B cell (primary cell): ENCODE measurements around the gene RASA3. TPM values are rescaled to one million over a fixed set of nuclear protein-coding genes. Genes with fewer than 3 reads are reported as not detected.

ENCODE experiments used
- ATAC-seq: fragments of 200-7000 bp; cut with Tn5 transposase; one replicate; pipeline ENCODE4 v1.10.0; 2021; ENCODE audit warnings: low read depth, mild to moderate bottlenecking, moderate number of reproducible peaks, moderate library complexity
- CTCF ChIA-PET: fragments of 350-600 bp; sonication (Branson Sonifier 250); formaldehyde crosslinking; loops from one replicate; lab custom pipeline; 2021; ENCODE audit warnings: antibody characterized with exemption, inconsistent platforms; lab: Charles Lee
- POLR2A ChIA-PET: fragments of 350-600 bp; sonication (Branson Sonifier 250); formaldehyde crosslinking; loops from one replicate; lab custom pipeline; 2021; ENCODE audit warnings: antibody characterized with exemption; lab: Charles Lee
- DNase-seq: peaks from one replicate; pipeline ENCODE4 v3.0.0; 2013
- H2AFZ ChIP-seq: 2 replicates; pipeline ENCODE4 v1.6.1; 2012; ENCODE audit warnings: mild to moderate bottlenecking, low read depth, low read length; ENCODE audit not compliant: insufficient read depth, poor library complexity, severe bottlenecking
- H3K27ac ChIP-seq, 2 donors: 1 replicate in 1 of 2; 2 replicates in 1 of 2; pipeline ENCODE4 v1.5.1; 2012 to 2013; ENCODE audit warnings: low read length in 2 of 2, mild to moderate bottlenecking in 2 of 2, moderate library complexity in 1 of 2
- H3K27me3 ChIP-seq, 4 experiments: fragments of 200-600 bp in 1 of 4; sonication (generic) in 1 of 4; replicated peaks in 1 of 4; 1 replicate in 2 of 4; 2 replicates in 2 of 4; pipeline versions ENCODE4 v1.6.1 to v1.7.0; 2013 to 2016; ENCODE audit warnings: low read length in 3 of 4, mild to moderate bottlenecking in 2 of 4, mixed read lengths in 1 of 4, moderate library complexity in 1 of 4; ENCODE audit not compliant: insufficient read depth in 4 of 4, control insufficient read depth in 3 of 4; ENCODE audit errors: control extremely low read depth in 1 of 4
- H3K36me3 ChIP-seq, 2 experiments: replicated peaks in 1 of 2; 1 replicate in 1 of 2; 2 replicates in 1 of 2; pipeline versions ENCODE4 v1.6.1 to v1.7.1; 2013; ENCODE audit warnings: low read length in 1 of 2; ENCODE audit not compliant: insufficient read depth in 2 of 2, control insufficient read depth in 1 of 2; ENCODE audit errors: control extremely low read depth in 1 of 2, extremely low read depth in 1 of 2
- H3K4me1 ChIP-seq, 2 donors: fragments of 200-600 bp in 1 of 2; sonication (generic) in 1 of 2; 1 replicate in 1 of 2; 2 replicates in 1 of 2; pipeline versions ENCODE4 v1.5.1 to v1.6.1; 2013 to 2017; ENCODE audit warnings: low read length in 2 of 2; ENCODE audit not compliant: control insufficient read depth in 2 of 2, insufficient read depth in 2 of 2
- H3K4me2 ChIP-seq: replicated peaks from 2 replicates; pipeline ENCODE3; 2012; ENCODE audit warnings: mild to moderate bottlenecking, low read depth, low read length; ENCODE audit not compliant: poor library complexity, severe bottlenecking
- H3K4me3 ChIP-seq, 5 experiments: fragments of 200-600 bp in 1 of 5; sonication (generic) in 1 of 5; 1 replicate in 3 of 5; 2 replicates in 2 of 5; pipeline versions ENCODE4 v1.5.1 to v1.7.0; 2011 to 2016; ENCODE audit warnings: low read length in 4 of 5, mild to moderate bottlenecking in 4 of 5, low read depth in 2 of 5, control low read depth in 1 of 5, moderate library complexity in 1 of 5; ENCODE audit not compliant: insufficient read depth in 1 of 5; ENCODE audit errors: control extremely low read depth in 1 of 5, extremely low read depth in 1 of 5
- H3K79me2 ChIP-seq: fragments of 200-600 bp; sonication (generic); one replicate; pipeline ENCODE4 v1.6.0; 2016; ENCODE audit warnings: low read length; ENCODE audit not compliant: control insufficient read depth, insufficient read depth
- H3K9ac ChIP-seq: fragments of 200-600 bp; sonication (generic); 2 replicates; pipeline ENCODE4 v1.6.1; 2017; ENCODE audit warnings: mild to moderate bottlenecking, low read length, moderate library complexity
- H3K9me3 ChIP-seq, 3 donors: one replicate each; pipeline versions ENCODE4 v1.6.1 to v1.7.1; 2013; ENCODE audit warnings: low read length in 2 of 3; ENCODE audit not compliant: control insufficient read depth in 2 of 3, insufficient read depth in 1 of 3; ENCODE audit errors: control extremely low read depth in 1 of 3
- H4K20me1 ChIP-seq: 2 replicates; pipeline ENCODE4 v1.6.0; 2012; ENCODE audit warnings: mild to moderate bottlenecking, low read length; ENCODE audit not compliant: insufficient read depth, control insufficient read depth, poor library complexity, severe bottlenecking
- H3K27ac Mint-ChIP-seq: one replicate; pipeline ENCODE4 v1.8.0; 2021; ENCODE audit warnings: mixed read lengths
- H3K27me3 Mint-ChIP-seq: one replicate; pipeline ENCODE4 v1.8.0; 2021; ENCODE audit warnings: mixed read lengths
- H3K4me1 Mint-ChIP-seq: one replicate; pipeline ENCODE4 v1.8.0; 2021; ENCODE audit warnings: mixed read lengths
- H3K4me3 Mint-ChIP-seq: one replicate; pipeline ENCODE4 v1.8.0; 2021; ENCODE audit warnings: mixed read lengths
- H3K9me3 Mint-ChIP-seq: one replicate; pipeline ENCODE4 v1.8.0; 2022; ENCODE audit warnings: mixed read lengths; ENCODE audit not compliant: insufficient read depth
- CTCF ChIP-seq: fragments of 200-600 bp; IDR thresholded peaks from one replicate; pipeline ENCODE4 v1.8.0; 2022; ENCODE audit warnings: antibody characterized with exemption, mild to moderate bottlenecking
- EZH2 ChIP-seq: IDR thresholded peaks from 2 replicates; pipeline ENCODE4 v1.6.1; 2012; ENCODE audit warnings: borderline replicate concordance, low read depth, mild to moderate bottlenecking, moderate library complexity, low read length; ENCODE audit not compliant: insufficient read depth, poor library complexity, severe bottlenecking
- WGBS: methylation state at CpG from one replicate; pipeline ENCODE4 v1.1.5; 2013; ENCODE audit warnings: missing lambda C conversion rate; ENCODE audit not compliant: insufficient coverage; 5-methylcytosine and 5-hydroxymethylcytosine counted together
- intact Hi-C: fragments of 100-400 bp; cut with micrococcal nuclease; formaldehyde crosslinking; loops from one replicate; pipeline ENCODE4 v1.10.0; 2022
- polyA plus RNA-seq: library from polyadenylated mRNA; depleted of rRNA; stranded (reverse); fragments of >200 nt; gene quantifications from 2 replicates; pipeline ENCODE4 v1.2.3, GENCODE V29; 2012
- total RNA-seq, 2 donors: library from RNA; stranded (reverse); fragments of 120-200 nt in 1 of 2; gene quantifications; 1 replicate in 1 of 2; 2 replicates in 1 of 2; pipeline versions ENCODE4 v1.2.3 to v1.2.4, GENCODE V29; 2013 to 2022

The RASA3 gene
- total and polyA plus RNA-seq, 2 donors (not counting 1 experiment from before 2014, with no cell fraction given): 54.2 to 87.4 TPM

- Histone ChIP-seq H3K27ac (peak overlapping the region; percentile 72 to 87), H4K20me1 (peaks cover 72% of the 10 kb centered on the region), H3K79me2 (peaks cover 62% of the 10 kb centered on the region), H3K9me3 (peaks cover 0 to 10% (median 0%) of the 10 kb centered on the region in 3 donors), H3K9ac (peak overlapping the region; percentile 67), H3K27me3 (no peaks in the 10 kb centered on the region), H3K4me3 (peak overlapping the region; percentile 5 to 68 (median 39)), H3K4me1 (peaks cover 56 to 64% of the 10 kb centered on the region in 2 donors), H2AFZ (peak overlapping the region; percentile 1), H3K4me2 (peak overlapping the region; percentile 88), H3K36me3 (peaks cover 0 to 15% of the 10 kb centered on the region in 2 experiments)
- ChIA-PET POLR2A (interaction anchor here (0.8 to 1.2 kb wide), 2 partner anchors 16 to 42 kb away, joined by 3 to 6 read pairs; no protein-coding TSS in a partner anchor), CTCF (interaction anchor here (0.6 to 1.3 kb wide), 7 partner anchors 10 to 182 kb away, joined by 3 to 5 read pairs (median 4); no protein-coding TSS in a partner anchor)
- intact Hi-C loops: no loop called here
- no peaks in the 10 kb centered on the region for H3K27me3 Mint-ChIP-seq
- H3K4me1 Mint-ChIP-seq: peaks cover 66% of the 10 kb centered on the region
- H3K9me3 Mint-ChIP-seq: no peaks in the 10 kb centered on the region
- H3K4me3 Mint-ChIP-seq: peak overlapping the region; percentile 88
- no peak for TF ChIP-seq CTCF
- TF ChIP-seq EZH2: no peak
- ATAC-seq (peak; percentile 22), DNase-seq (peak; percentile 55)
- WGBS: 2% methylated on average over 7 of the region's 9 CpGs
- peak overlapping the region; percentile 93 for H3K27ac Mint-ChIP-seq
These were observed 65.0 kb downstream of the RASA3 start for GRCh38 chr13:114067381-114067885.

DNA sequence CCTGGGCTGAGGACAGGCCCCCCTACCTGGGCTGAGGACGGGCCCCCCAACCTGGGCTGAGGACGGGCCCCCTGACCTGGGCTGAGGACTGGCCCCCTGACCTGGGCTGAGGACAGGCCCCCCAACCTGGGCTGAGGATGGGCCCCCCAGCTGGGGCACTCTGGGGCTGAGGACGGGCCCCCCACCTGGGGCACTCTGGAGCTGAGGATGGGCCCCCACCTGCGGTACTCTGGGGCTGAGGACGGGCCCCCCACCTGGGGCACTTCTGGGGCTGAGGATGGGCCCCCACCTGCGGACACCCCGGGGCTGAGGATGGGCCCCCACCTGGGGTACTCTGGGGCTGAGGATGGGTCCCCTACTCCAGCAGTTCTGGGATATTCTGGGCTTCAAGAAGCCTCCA, 65.5 kb downstream of the RASA3 start:
- Histone ChIP-seq H3K4me2 (peak overlapping the region; percentile 88), H3K27me3 (no peaks in the 10 kb centered on the region), H3K36me3 (peaks cover 0 to 11% of the 10 kb centered on the region in 2 experiments), H4K20me1 (peaks cover 72% of the 10 kb centered on the region), H3K9me3 (peaks cover 0 to 10% (median 0%) of the 10 kb centered on the region in 3 donors), H3K27ac (peak overlapping the region; percentile 72 to 87), H2AFZ (no peak overlapping the region), H3K9ac (peak overlapping the region; percentile 67), H3K4me1 (peaks cover 56 to 64% of the 10 kb centered on the region in 2 donors), H3K79me2 (peaks cover 67% of the 10 kb centered on the region), H3K4me3 (peak overlapping the region in 4 of 5 experiments; percentile 14 to 68 (median 43))
- no peaks in the 10 kb centered on the region for H3K9me3 Mint-ChIP-seq
- H3K27me3 Mint-ChIP-seq: no peaks in the 10 kb centered on the region
- ChIA-PET POLR2A (interaction anchor here (0.8 to 1.2 kb wide), 2 partner anchors 16 to 42 kb away, joined by 3 to 6 read pairs; no protein-coding TSS in a partner anchor), CTCF (interaction anchor here (0.6 to 1.3 kb wide), 7 partner anchors 10 to 181 kb away, joined by 3 to 5 read pairs (median 4); no protein-coding TSS in a partner anchor)
- ATAC-seq (no peak), DNase-seq (no peak)
- H3K4me1 Mint-ChIP-seq: peaks cover 64% of the 10 kb centered on the region
- peak overlapping the region; percentile 88 for H3K4me3 Mint-ChIP-seq
- no peak for TF ChIP-seq EZH2
- no peak for TF ChIP-seq CTCF
- H3K27ac Mint-ChIP-seq: peak overlapping the region; percentile 93
- WGBS: 37% methylated on average over 7 of the region's 7 CpGs
- intact Hi-C loops: no loop called here
